B cell (primary cell): Measurements from ENCODE around the gene ELMOD3. TPM values are rescaled to one million over a fixed set of nuclear protein-coding genes. Genes with fewer than 3 reads are reported as not detected.

Experiments used
- ATAC-seq: fragments of 200-7000 bp; cut with Tn5 transposase; one replicate; pipeline ENCODE4 v1.10.0; 2021; ENCODE audit warnings: low read depth, mild to moderate bottlenecking, moderate number of reproducible peaks, moderate library complexity
- CTCF ChIA-PET: fragments of 350-600 bp; sonication (Branson Sonifier 250); formaldehyde crosslinking; loops from one replicate; lab custom pipeline; 2021; ENCODE audit warnings: antibody characterized with exemption, inconsistent platforms; lab: Charles Lee
- POLR2A ChIA-PET: fragments of 350-600 bp; sonication (Branson Sonifier 250); formaldehyde crosslinking; loops from one replicate; lab custom pipeline; 2021; ENCODE audit warnings: antibody characterized with exemption; lab: Charles Lee
- DNase-seq: peaks from one replicate; pipeline ENCODE4 v3.0.0; 2013
- H2AFZ ChIP-seq: 2 replicates; pipeline ENCODE4 v1.6.1; 2012; ENCODE audit warnings: mild to moderate bottlenecking, low read depth, low read length; ENCODE audit not compliant: insufficient read depth, poor library complexity, severe bottlenecking
- H3K27ac ChIP-seq, 2 donors: 1 replicate in 1 of 2; 2 replicates in 1 of 2; pipeline ENCODE4 v1.5.1; 2012 to 2013; ENCODE audit warnings: low read length in 2 of 2, mild to moderate bottlenecking in 2 of 2, moderate library complexity in 1 of 2
- H3K27me3 ChIP-seq, 4 experiments: fragments of 200-600 bp in 1 of 4; sonication (generic) in 1 of 4; replicated peaks in 1 of 4; 1 replicate in 2 of 4; 2 replicates in 2 of 4; pipeline versions ENCODE4 v1.6.1 to v1.7.0; 2013 to 2016; ENCODE audit warnings: low read length in 3 of 4, mild to moderate bottlenecking in 2 of 4, mixed read lengths in 1 of 4, moderate library complexity in 1 of 4; ENCODE audit not compliant: insufficient read depth in 4 of 4, control insufficient read depth in 3 of 4; ENCODE audit errors: control extremely low read depth in 1 of 4
- H3K36me3 ChIP-seq, 2 experiments: replicated peaks in 1 of 2; 1 replicate in 1 of 2; 2 replicates in 1 of 2; pipeline versions ENCODE4 v1.6.1 to v1.7.1; 2013; ENCODE audit warnings: low read length in 1 of 2; ENCODE audit not compliant: insufficient read depth in 2 of 2, control insufficient read depth in 1 of 2; ENCODE audit errors: control extremely low read depth in 1 of 2, extremely low read depth in 1 of 2
- H3K4me1 ChIP-seq, 2 donors: fragments of 200-600 bp in 1 of 2; sonication (generic) in 1 of 2; 1 replicate in 1 of 2; 2 replicates in 1 of 2; pipeline versions ENCODE4 v1.5.1 to v1.6.1; 2013 to 2017; ENCODE audit warnings: low read length in 2 of 2; ENCODE audit not compliant: control insufficient read depth in 2 of 2, insufficient read depth in 2 of 2
- H3K4me2 ChIP-seq: replicated peaks from 2 replicates; pipeline ENCODE3; 2012; ENCODE audit warnings: mild to moderate bottlenecking, low read depth, low read length; ENCODE audit not compliant: poor library complexity, severe bottlenecking
- H3K4me3 ChIP-seq, 5 experiments: fragments of 200-600 bp in 1 of 5; sonication (generic) in 1 of 5; 1 replicate in 3 of 5; 2 replicates in 2 of 5; pipeline versions ENCODE4 v1.5.1 to v1.7.0; 2011 to 2016; ENCODE audit warnings: low read length in 4 of 5, mild to moderate bottlenecking in 4 of 5, low read depth in 2 of 5, control low read depth in 1 of 5, moderate library complexity in 1 of 5; ENCODE audit not compliant: insufficient read depth in 1 of 5; ENCODE audit errors: control extremely low read depth in 1 of 5, extremely low read depth in 1 of 5
- H3K79me2 ChIP-seq: fragments of 200-600 bp; sonication (generic); one replicate; pipeline ENCODE4 v1.6.0; 2016; ENCODE audit warnings: low read length; ENCODE audit not compliant: control insufficient read depth, insufficient read depth
- H3K9ac ChIP-seq: fragments of 200-600 bp; sonication (generic); 2 replicates; pipeline ENCODE4 v1.6.1; 2017; ENCODE audit warnings: mild to moderate bottlenecking, low read length, moderate library complexity
- H3K9me3 ChIP-seq, 3 donors: one replicate each; pipeline versions ENCODE4 v1.6.1 to v1.7.1; 2013; ENCODE audit warnings: low read length in 2 of 3; ENCODE audit not compliant: control insufficient read depth in 2 of 3, insufficient read depth in 1 of 3; ENCODE audit errors: control extremely low read depth in 1 of 3
- H4K20me1 ChIP-seq: 2 replicates; pipeline ENCODE4 v1.6.0; 2012; ENCODE audit warnings: mild to moderate bottlenecking, low read length; ENCODE audit not compliant: insufficient read depth, control insufficient read depth, poor library complexity, severe bottlenecking
- H3K27ac Mint-ChIP-seq: one replicate; pipeline ENCODE4 v1.8.0; 2021; ENCODE audit warnings: mixed read lengths
- H3K27me3 Mint-ChIP-seq: one replicate; pipeline ENCODE4 v1.8.0; 2021; ENCODE audit warnings: mixed read lengths
- H3K4me1 Mint-ChIP-seq: one replicate; pipeline ENCODE4 v1.8.0; 2021; ENCODE audit warnings: mixed read lengths
- H3K4me3 Mint-ChIP-seq: one replicate; pipeline ENCODE4 v1.8.0; 2021; ENCODE audit warnings: mixed read lengths
- H3K9me3 Mint-ChIP-seq: one replicate; pipeline ENCODE4 v1.8.0; 2022; ENCODE audit warnings: mixed read lengths; ENCODE audit not compliant: insufficient read depth
- CTCF ChIP-seq: fragments of 200-600 bp; IDR thresholded peaks from one replicate; pipeline ENCODE4 v1.8.0; 2022; ENCODE audit warnings: antibody characterized with exemption, mild to moderate bottlenecking
- EZH2 ChIP-seq: IDR thresholded peaks from 2 replicates; pipeline ENCODE4 v1.6.1; 2012; ENCODE audit warnings: borderline replicate concordance, low read depth, mild to moderate bottlenecking, moderate library complexity, low read length; ENCODE audit not compliant: insufficient read depth, poor library complexity, severe bottlenecking
- WGBS: methylation state at CpG from one replicate; pipeline ENCODE4 v1.1.5; 2013; ENCODE audit warnings: missing lambda C conversion rate; ENCODE audit not compliant: insufficient coverage; 5-methylcytosine and 5-hydroxymethylcytosine counted together
- intact Hi-C: fragments of 100-400 bp; cut with micrococcal nuclease; formaldehyde crosslinking; loops from one replicate; pipeline ENCODE4 v1.10.0; 2022
- polyA plus RNA-seq: library from polyadenylated mRNA; depleted of rRNA; stranded (reverse); fragments of >200 nt; gene quantifications from 2 replicates; pipeline ENCODE4 v1.2.3, GENCODE V29; 2012
- total RNA-seq, 2 donors: library from RNA; stranded (reverse); fragments of 120-200 nt in 1 of 2; gene quantifications; 1 replicate in 1 of 2; 2 replicates in 1 of 2; pipeline versions ENCODE4 v1.2.3 to v1.2.4, GENCODE V29; 2013 to 2022

The ELMOD3 gene
- total and polyA plus RNA-seq, 2 donors (not counting 1 experiment from before 2014, with no cell fraction given), result 34.3 to 57.6 TPM

DNA sequence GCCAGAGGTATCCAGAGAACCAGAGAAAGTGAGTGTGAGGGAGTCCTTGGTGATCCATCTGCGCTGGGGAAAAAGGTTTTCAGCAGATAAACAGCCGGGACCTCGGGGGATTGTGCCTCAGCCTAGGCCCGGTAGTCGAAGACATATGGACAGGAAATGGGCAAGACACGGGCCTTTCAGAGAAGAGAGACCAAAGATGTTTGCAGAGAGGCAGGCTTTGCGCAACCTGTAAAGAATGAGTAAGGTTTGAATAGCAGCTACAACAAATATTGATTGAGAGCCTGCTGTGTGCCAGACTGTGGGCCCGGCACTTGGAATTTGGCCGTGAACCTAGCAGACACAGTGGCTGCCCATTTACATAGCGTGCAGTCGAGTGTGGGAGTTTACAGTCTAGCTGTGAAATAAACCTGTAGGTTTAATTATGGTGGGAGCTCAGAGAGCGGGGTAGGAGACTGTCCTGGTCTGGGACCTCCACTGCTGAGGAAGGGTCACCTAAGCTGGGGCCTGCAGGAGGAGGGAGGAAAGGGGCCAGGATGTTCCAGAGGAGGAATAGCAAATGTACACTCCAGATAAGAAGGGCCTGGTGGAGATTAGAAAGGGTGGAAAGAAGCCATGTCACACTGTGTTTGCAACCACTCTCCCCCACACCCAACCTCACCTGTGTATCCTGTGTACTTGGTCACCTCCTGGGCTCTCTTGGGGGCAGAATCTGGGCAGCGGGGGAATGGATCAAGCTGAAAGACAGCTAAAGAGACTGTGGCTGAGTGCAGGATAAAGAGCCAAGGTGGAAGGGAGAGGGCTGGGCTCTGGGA is 66.9 kb downstream of the ELMOD3 start:
- peaks cover 28% of the 10 kb centered on the region for H3K4me1 Mint-ChIP-seq
- H3K4me2 ChIP-seq, result peak overlapping the region; percentile 73
- peak overlapping the region; percentile 81 for H2AFZ ChIP-seq
- no peaks in the 10 kb centered on the region for H3K27me3 Mint-ChIP-seq
- H3K79me2 ChIP-seq, result peaks cover 12% of the 10 kb centered on the region
- H3K4me1 ChIP-seq, result peaks cover 23 to 32% of the 10 kb centered on the region in 2 donors
- intact Hi-C loops, result loop anchor here (2.0 kb wide), 1 partner anchor 139 kb away; the partner anchor contains the start of gene GGCX
- no peak for ATAC-seq
- H3K9ac ChIP-seq, result peak overlapping the region; percentile 42
- peak overlapping the region; percentile 92 for H3K27ac Mint-ChIP-seq
- no peaks in the 10 kb centered on the region for H3K36me3 ChIP-seq
- H3K27ac ChIP-seq, result no peak overlapping the region
- peak overlapping the region in 1 of 5 experiments; percentile 33 for H3K4me3 ChIP-seq
- no peaks in the 10 kb centered on the region for H3K27me3 ChIP-seq
- ChIA-PET POLR2A (interaction anchor here (0.5 to 5.1 kb wide), 5 partner anchors 16 to 130 kb away, joined by 3 to 27 read pairs (median 14); partner anchors contain the start of gene MAT2A), CTCF (interaction anchor here (0.8 to 8.7 kb wide), 15 partner anchors 9 to 216 kb away, joined by 3 to 299 read pairs (median 7); partner anchors contain the start of genes CAPG, ELMOD3, MAT2A and RETSAT)
- no peak for TF ChIP-seq CTCF
- no peak for TF ChIP-seq EZH2
- H3K4me3 Mint-ChIP-seq, result no peak overlapping the region
- DNase-seq, result no peak
- WGBS, result 84% methylated on average over 13 of the region's 13 CpGs
- no peaks in the 10 kb centered on the region for H4K20me1 ChIP-seq
- no peaks in the 10 kb centered on the region for H3K9me3 Mint-ChIP-seq
- no peaks in the 10 kb centered on the region for H3K9me3 ChIP-seq

- H3K4me1 ChIP-seq, result peaks cover 23 to 32% of the 10 kb centered on the region in 2 donors
- ChIA-PET POLR2A (interaction anchor here (2.3 to 5.1 kb wide), 2 partner anchors 16 to 117 kb away, joined by 14 to 27 read pairs; partner anchors contain the start of gene MAT2A), CTCF (interaction anchor here (1.1 to 8.7 kb wide), 7 partner anchors 16 to 137 kb away, joined by 3 to 299 read pairs (median 7); partner anchors contain the start of genes ELMOD3 and RETSAT)
- no peak overlapping the region for H3K4me2 ChIP-seq
- no peak overlapping the region for H3K4me3 ChIP-seq
- H3K9me3 Mint-ChIP-seq, result no peaks in the 10 kb centered on the region
- H3K4me1 Mint-ChIP-seq, result peaks cover 28% of the 10 kb centered on the region
- no CpG with 5 or more reads among the region's 2 CpGs for WGBS
- H3K27ac ChIP-seq, result no peak overlapping the region
- TF ChIP-seq EZH2 (no peak), CTCF (no peak)
- H4K20me1 ChIP-seq, result no peaks in the 10 kb centered on the region
- ATAC-seq, result no peak
- no peak overlapping the region for H2AFZ ChIP-seq
- H3K27me3 Mint-ChIP-seq, result no peaks in the 10 kb centered on the region
- H3K9me3 ChIP-seq, result no peaks in the 10 kb centered on the region
- no peak overlapping the region for H3K4me3 Mint-ChIP-seq
- H3K79me2 ChIP-seq, result peaks cover 12% of the 10 kb centered on the region
- no peaks in the 10 kb centered on the region for H3K27me3 ChIP-seq
- H3K27ac Mint-ChIP-seq, result peak overlapping the region; percentile 29
- no peaks in the 10 kb centered on the region for H3K36me3 ChIP-seq
- H3K9ac ChIP-seq, result no peak overlapping the region
- DNase-seq, result no peak
- intact Hi-C loops, result no loop called here
Observed at GRCh38 chr2:85422072-85422457, 67.5 kb downstream of the ELMOD3 start.
